Skeletal muscle satellite cell (primary cell): Measurements from ENCODE around the gene CAMKK2. TPM values are rescaled to one million over a fixed set of nuclear protein-coding genes. Genes with fewer than 3 reads are reported as not detected.

Source experiments
- H3K27me3 ChIP-seq: 2 replicates; pipeline ENCODE4 v1.7.0; 2013; ENCODE audit warnings: low read length; ENCODE audit not compliant: control insufficient read depth, insufficient read depth
- H3K36me3 ChIP-seq: 2 replicates; pipeline ENCODE4 v1.7.0; 2013; ENCODE audit warnings: mild to moderate bottlenecking, control low read depth, low read length; ENCODE audit not compliant: insufficient read depth
- H3K4me1 ChIP-seq: 2 replicates; pipeline ENCODE4 v1.7.0; 2013; ENCODE audit warnings: low read length; ENCODE audit not compliant: control insufficient read depth, insufficient read depth
- H3K4me2 ChIP-seq: 2 replicates; pipeline ENCODE4 v1.7.0; 2013; ENCODE audit warnings: mild to moderate bottlenecking, low read length
- H3K4me3 ChIP-seq: 2 replicates; pipeline ENCODE4 v1.7.0; 2013; ENCODE audit warnings: low read length
- H3K9ac ChIP-seq: 2 replicates; pipeline ENCODE4 v1.7.0; 2013; ENCODE audit warnings: mild to moderate bottlenecking, low read depth, low read length, moderate library complexity
- H3K9me3 ChIP-seq: replicated peaks from 2 replicates; pipeline ENCODE4 v1.7.0; 2013; ENCODE audit warnings: mild to moderate bottlenecking, control low read depth, low read length
- total RNA-seq: library from RNA; depleted of rRNA; stranded (reverse); fragments of >200 nt; gene quantifications from 2 replicates; pipeline ENCODE4 v1.2.3, GENCODE V29; 2012; rRNA removed

CAMKK2 gene
- total RNA-seq, result 20.8 and 22.7 TPM in 2 replicates

GRCh38 chr12:121296618-121297434 is at the start of gene CAMKK2:
Gene CAMKK2 (minus strand): TSS chr12:121296709. CDS start chr12:121274526, 22,183 bp downstream.
- H3K9me3 ChIP-seq, result no peaks in the 10 kb centered on the region
- peaks cover 18% of the 10 kb centered on the region for H3K4me1 ChIP-seq
- H3K4me2 ChIP-seq, result peak within 1 kb of the TSS; percentile 97
- peak within 1 kb of the TSS; percentile 95 for H3K9ac ChIP-seq
- H3K4me3 ChIP-seq, result peak within 1 kb of the TSS; percentile 96
- H3K36me3 ChIP-seq, result no peaks in the 10 kb centered on the region
- no peaks in the 10 kb centered on the region for H3K27me3 ChIP-seq

DNA sequence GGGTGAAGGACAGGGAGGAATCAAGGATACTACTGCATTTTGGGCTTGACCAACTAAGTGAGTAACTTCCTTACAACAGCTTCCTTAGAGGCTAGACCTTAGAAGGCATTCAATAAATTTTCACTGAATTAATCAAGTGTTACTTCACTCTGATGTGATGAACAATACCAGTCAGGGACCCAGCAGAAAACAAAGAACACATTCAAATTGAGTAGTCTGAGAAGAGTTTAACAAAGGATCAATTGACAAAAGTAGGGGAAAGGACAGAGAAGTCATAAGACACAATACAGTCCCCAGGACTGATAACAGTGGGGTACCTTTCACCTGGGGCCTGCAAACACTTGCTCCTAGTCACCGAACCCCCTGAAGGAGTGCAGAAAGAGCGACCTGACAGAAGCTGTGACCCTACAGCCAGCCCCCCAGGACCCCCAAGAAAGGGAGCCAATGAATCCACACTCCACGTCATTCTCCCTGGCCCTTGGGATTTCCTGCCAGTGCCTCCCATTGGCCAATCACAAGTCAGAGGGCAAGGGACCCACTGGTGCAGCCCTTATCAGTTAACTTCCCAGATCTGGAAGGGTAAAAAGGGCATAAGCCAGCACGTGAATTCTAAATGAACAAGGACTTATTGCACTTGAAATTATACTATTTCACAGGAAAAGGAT is 48.8 kb upstream of the CAMKK2 start:
- Histone ChIP-seq H3K36me3 (peaks cover 44% of the 10 kb centered on the region), H3K4me1 (no peaks in the 10 kb centered on the region), H3K9me3 (no peaks in the 10 kb centered on the region), H3K4me3 (no peak overlapping the region), H3K9ac (no peak overlapping the region), H3K27me3 (no peaks in the 10 kb centered on the region), H3K4me2 (no peak overlapping the region)

DNA sequence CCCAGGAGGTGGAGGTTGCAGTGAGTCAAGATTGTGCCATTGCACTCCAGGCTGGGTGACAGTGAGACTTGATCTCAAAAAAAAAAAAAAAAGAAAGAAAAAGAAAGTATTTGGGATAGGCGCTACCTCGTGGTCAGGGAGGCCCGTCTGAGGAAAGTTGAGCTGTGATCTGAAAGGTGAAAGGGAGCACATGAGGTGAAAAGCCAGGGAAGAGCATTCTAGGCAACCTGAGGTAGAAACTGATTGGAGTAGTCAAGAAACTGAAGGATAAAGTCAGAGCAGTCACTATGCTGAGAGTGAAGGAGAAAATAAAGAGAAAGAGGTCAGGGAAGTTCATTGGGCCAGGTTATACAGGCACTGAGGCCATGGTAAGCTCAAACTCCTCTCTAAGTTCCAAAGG is 48.0 kb upstream of the CAMKK2 start:
- no peak overlapping the region for H3K4me3 ChIP-seq
- no peak overlapping the region for H3K9ac ChIP-seq
- peaks cover 44% of the 10 kb centered on the region for H3K36me3 ChIP-seq
- H3K9me3 ChIP-seq, result no peaks in the 10 kb centered on the region
- no peaks in the 10 kb centered on the region for H3K27me3 ChIP-seq
- no peaks in the 10 kb centered on the region for H3K4me1 ChIP-seq
- H3K4me2 ChIP-seq, result no peak overlapping the region

GRCh38 chr12:121337416-121337815 is 40.9 kb upstream of the CAMKK2 start:
- Histone ChIP-seq H3K4me2 (no peak overlapping the region), H3K27me3 (no peaks in the 10 kb centered on the region), H3K4me1 (no peaks in the 10 kb centered on the region), H3K4me3 (no peak overlapping the region), H3K9me3 (no peaks in the 10 kb centered on the region), H3K9ac (no peak overlapping the region), H3K36me3 (peaks cover 46% of the 10 kb centered on the region)

GRCh38 chr12:121334513-121335343 is 38.2 kb upstream of the CAMKK2 start:
- no peaks in the 10 kb centered on the region for H3K27me3 ChIP-seq
- H3K9ac ChIP-seq, result no peak overlapping the region
- H3K9me3 ChIP-seq, result no peaks in the 10 kb centered on the region
- peaks cover 58% of the 10 kb centered on the region for H3K36me3 ChIP-seq
- H3K4me2 ChIP-seq, result no peak overlapping the region
- H3K4me1 ChIP-seq, result no peaks in the 10 kb centered on the region
- H3K4me3 ChIP-seq, result no peak overlapping the region

DNA sequence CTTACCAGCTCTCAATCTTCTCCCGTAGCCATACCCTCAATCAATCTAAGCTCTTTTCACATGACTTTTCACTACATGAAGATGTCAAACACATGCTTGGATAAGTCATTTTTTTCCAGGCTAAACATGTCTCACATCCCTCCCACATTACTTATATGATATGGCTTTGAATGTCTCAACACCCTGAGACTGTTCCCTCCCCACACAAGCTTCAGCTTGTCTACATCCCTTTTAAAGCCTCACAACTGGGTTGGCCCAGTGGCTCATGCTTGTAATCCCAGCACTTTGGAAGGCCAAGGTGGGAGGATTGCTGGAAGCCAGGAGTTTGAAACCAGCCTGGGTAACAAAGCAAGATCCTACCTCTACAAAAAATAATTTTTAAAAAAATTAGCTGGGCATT is 37.2 kb upstream of the CAMKK2 start:
- Histone ChIP-seq H3K4me2 (no peak overlapping the region), H3K9me3 (no peaks in the 10 kb centered on the region), H3K9ac (no peak overlapping the region), H3K4me3 (no peak overlapping the region), H3K4me1 (no peaks in the 10 kb centered on the region), H3K36me3 (peaks cover 59% of the 10 kb centered on the region), H3K27me3 (no peaks in the 10 kb centered on the region)

GRCh38 chr12:121331248-121331647 is 34.7 kb upstream of the CAMKK2 start:
- H3K9me3 ChIP-seq, result no peaks in the 10 kb centered on the region
- peaks cover 73% of the 10 kb centered on the region for H3K36me3 ChIP-seq
- H3K27me3 ChIP-seq, result no peaks in the 10 kb centered on the region
- no peaks in the 10 kb centered on the region for H3K4me1 ChIP-seq
- H3K9ac ChIP-seq, result no peak overlapping the region
- H3K4me3 ChIP-seq, result no peak overlapping the region
- H3K4me2 ChIP-seq, result no peak overlapping the region

DNA sequence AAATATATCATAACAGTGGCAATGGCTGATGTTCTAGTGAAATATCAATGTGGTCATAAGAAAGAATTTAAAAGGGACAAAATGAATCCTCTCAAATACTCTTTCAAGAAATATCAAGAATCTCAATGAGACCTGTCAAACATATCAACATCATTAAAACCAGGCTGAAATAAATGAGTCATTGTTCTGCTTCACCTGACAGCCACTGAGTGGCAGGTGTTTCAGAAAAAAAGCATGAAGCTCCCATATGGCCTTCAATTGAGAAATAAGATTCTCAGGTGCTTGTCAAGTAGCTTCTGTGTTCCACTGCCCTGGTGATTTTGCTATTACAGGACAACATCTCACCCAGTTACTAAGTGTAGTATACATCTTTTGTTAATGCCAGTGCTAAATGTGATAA is 34.2 kb upstream of the CAMKK2 start:
- H3K27me3 ChIP-seq, result no peaks in the 10 kb centered on the region

DNA sequence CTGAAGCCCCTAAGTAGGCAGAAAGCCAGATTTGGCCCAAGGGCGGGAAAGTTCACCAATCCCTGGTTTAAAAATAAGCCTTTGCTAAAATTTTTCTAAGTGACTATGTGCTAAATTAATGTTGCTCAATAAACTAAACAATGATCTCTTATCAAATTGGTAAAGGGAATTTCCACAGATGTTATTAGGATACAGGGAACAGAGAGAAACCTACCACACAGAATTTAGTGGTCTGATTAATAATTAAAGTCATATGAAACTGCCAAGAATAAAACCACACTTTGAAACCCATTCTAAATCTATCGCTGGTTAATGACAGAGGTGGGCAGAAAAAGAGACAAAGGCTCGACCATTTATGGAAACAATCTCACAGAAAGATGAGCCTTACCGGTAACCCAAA is 33.7 kb upstream of the CAMKK2 start:
- Histone ChIP-seq H3K9me3 (no peaks in the 10 kb centered on the region), H3K36me3 (peaks cover 70% of the 10 kb centered on the region), H3K4me3 (no peak overlapping the region), H3K9ac (no peak overlapping the region), H3K4me2 (no peak overlapping the region), H3K4me1 (no peaks in the 10 kb centered on the region), H3K27me3 (no peaks in the 10 kb centered on the region)

More for the DNA sequence above, 34.2 kb upstream of the CAMKK2 start:
- H3K9ac ChIP-seq, result no peak overlapping the region
- H3K4me3 ChIP-seq, result no peak overlapping the region
- no peak overlapping the region for H3K4me2 ChIP-seq
- H3K36me3 ChIP-seq, result peaks cover 75% of the 10 kb centered on the region
- no peaks in the 10 kb centered on the region for H3K4me1 ChIP-seq
- H3K9me3 ChIP-seq, result no peaks in the 10 kb centered on the region

DNA sequence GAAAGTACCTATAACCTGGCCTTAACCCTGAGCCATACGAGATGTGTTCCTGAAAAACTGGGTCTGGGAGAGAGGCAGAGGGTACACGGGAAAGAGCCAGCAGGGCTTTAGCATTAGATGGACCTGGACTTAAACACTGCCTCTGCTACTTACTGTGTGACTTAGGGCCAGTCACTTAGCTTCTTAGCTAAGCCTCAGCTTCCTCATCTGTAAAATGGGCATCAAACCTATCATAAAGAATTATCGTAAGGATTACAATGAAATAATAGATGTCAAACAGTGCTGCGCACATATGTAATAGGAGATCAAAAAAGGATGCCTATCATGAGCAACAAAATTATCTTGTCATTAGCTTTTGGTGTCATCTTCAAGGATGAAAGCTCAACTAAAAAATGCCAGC is 32.1 kb upstream of the CAMKK2 start:
- Histone ChIP-seq H3K4me1 (no peaks in the 10 kb centered on the region), H3K36me3 (peaks cover 74% of the 10 kb centered on the region)

GRCh38 chr12:121326996-121327674 is 30.6 kb upstream of the CAMKK2 start:
- Histone ChIP-seq H3K36me3 (peaks cover 66% of the 10 kb centered on the region), H3K9me3 (no peaks in the 10 kb centered on the region), H3K27me3 (no peaks in the 10 kb centered on the region), H3K4me2 (no peak overlapping the region), H3K9ac (no peak overlapping the region), H3K4me1 (no peaks in the 10 kb centered on the region), H3K4me3 (no peak overlapping the region)

More for the DNA sequence above, 32.1 kb upstream of the CAMKK2 start:
- no peaks in the 10 kb centered on the region for H3K9me3 ChIP-seq
- H3K4me3 ChIP-seq, result no peak overlapping the region
- no peaks in the 10 kb centered on the region for H3K27me3 ChIP-seq
- H3K4me2 ChIP-seq, result no peak overlapping the region
- no peak overlapping the region for H3K9ac ChIP-seq
